ENCODE measurements around the gene TAAR2.
"Not testable (repeated sequence)": the region's sequence is repeated elsewhere in the genome, so short reads cannot be mapped to it uniquely, and the experiment has no call there.

TAAR2 gene

GRCh38 chr6:132611616-132612015, 12.5 kb downstream of the TAAR2 start:
- no peak for DNase-seq
- peaks cover 2% of the 10 kb centered on the region for H3K27me3 Mint-ChIP-seq (ENCODE audit: low read depth, poor library complexity)
- TF ChIP-seq CTCF (IDR thresholded peaks at IDR 0.05): no peak
- no peaks in the 10 kb centered on the region for H3K36me3 Mint-ChIP-seq (ENCODE audit: low read depth)
- H3K27ac Mint-ChIP-seq: no peak overlapping the region
- H3K4me3 Mint-ChIP-seq: no peak overlapping the region
- no peaks in the 10 kb centered on the region for H3K4me1 Mint-ChIP-seq
- H3K9me3 Mint-ChIP-seq: no peaks in the 10 kb centered on the region

GRCh38 chr6:132607544-132608233, 16.4 kb downstream of the TAAR2 start:
- H3K9me3 Mint-ChIP-seq: no peaks in the 10 kb centered on the region
- H3K4me1 Mint-ChIP-seq: no peaks in the 10 kb centered on the region
- H3K36me3 Mint-ChIP-seq (ENCODE audit: low read depth): no peaks in the 10 kb centered on the region
- DNase-seq: no peak
- TF ChIP-seq CTCF (IDR thresholded peaks at IDR 0.05): no peak
- no peak overlapping the region for H3K27ac Mint-ChIP-seq
- H3K27me3 Mint-ChIP-seq (ENCODE audit: low read depth, poor library complexity): peaks cover 5% of the 10 kb centered on the region
- H3K4me3 Mint-ChIP-seq: no peak overlapping the region

GRCh38 chr6:132604635-132605152, 19.4 kb downstream of the TAAR2 start:
- TF ChIP-seq CTCF (IDR thresholded peaks at IDR 0.05): no peak
- H3K27me3 Mint-ChIP-seq (ENCODE audit: low read depth, poor library complexity): peaks cover 22% of the 10 kb centered on the region

GRCh38 chr6:132600900-132601299, 23.2 kb downstream of the TAAR2 start:
- not testable (repeated sequence) for H3K27ac Mint-ChIP-seq; H3K9me3 Mint-ChIP-seq; H3K4me3 Mint-ChIP-seq; DNase-seq; H3K36me3 Mint-ChIP-seq (ENCODE audit: low read depth); H3K4me1 Mint-ChIP-seq
- H3K27me3 Mint-ChIP-seq (ENCODE audit: low read depth, poor library complexity): peaks cover 22% of the 10 kb centered on the region

More at GRCh38 chr6:132604635-132605152, 19.4 kb downstream of the TAAR2 start:
- H3K9me3 Mint-ChIP-seq: no peaks in the 10 kb centered on the region
- H3K27ac Mint-ChIP-seq: no peak overlapping the region
- H3K4me1 Mint-ChIP-seq: no peaks in the 10 kb centered on the region
- H3K4me3 Mint-ChIP-seq: no peak overlapping the region
- no peaks in the 10 kb centered on the region for H3K36me3 Mint-ChIP-seq (ENCODE audit: low read depth)
- DNase-seq: no peak

GRCh38 chr6:132598473-132598872, 25.6 kb downstream of the TAAR2 start:
- H3K36me3 Mint-ChIP-seq (ENCODE audit: low read depth): no peaks in the 10 kb centered on the region
- H3K9me3 Mint-ChIP-seq: no peaks in the 10 kb centered on the region
- peak; percentile 3 for DNase-seq
- H3K4me3 Mint-ChIP-seq: no peak overlapping the region
- peak overlapping the region; percentile 13 for H3K27ac Mint-ChIP-seq
- H3K27me3 Mint-ChIP-seq (ENCODE audit: low read depth, poor library complexity): peaks cover 20% of the 10 kb centered on the region
- TF ChIP-seq CTCF (IDR thresholded peaks at IDR 0.05): peak; percentile 34
- H3K4me1 Mint-ChIP-seq: no peaks in the 10 kb centered on the region

GRCh38 chr6:132596201-132596600, 27.9 kb downstream of the TAAR2 start:
- Mint-ChIP-seq H3K4me1 (no peaks in the 10 kb centered on the region), H3K27ac (no peak overlapping the region), H3K36me3 (ENCODE audit: low read depth) (no peaks in the 10 kb centered on the region), H3K27me3 (ENCODE audit: low read depth, poor library complexity) (peaks cover 14% of the 10 kb centered on the region), H3K9me3 (no peaks in the 10 kb centered on the region), H3K4me3 (no peak overlapping the region)
- TF ChIP-seq CTCF (IDR thresholded peaks at IDR 0.05): no peak
- no peak for DNase-seq

Measured in nephron progenitor cell (in vitro differentiated cells).